KG1 (cell line): ENCODE measurements around the gene DLX5.

Experiments used
- DNase-seq: peaks from one replicate; lab custom pipeline; 2025; lab: John Stamatoyannopoulos, UW

The DLX5 gene

GRCh38 chr7:97018126-97018601, 6.5 kb downstream of the DLX5 start:
- DNase-seq = no peak

GRCh38 chr7:97017192-97018125, 7.2 kb downstream of the DLX5 start:
- no peak for DNase-seq

- DNase-seq = no peak
Measured at GRCh38 chr7:97016381-97017191, 8.0 kb downstream of the DLX5 start.

- no peak for DNase-seq
Measured at GRCh38 chr7:97015756-97016380, 8.8 kb downstream of the DLX5 start.

DNA sequence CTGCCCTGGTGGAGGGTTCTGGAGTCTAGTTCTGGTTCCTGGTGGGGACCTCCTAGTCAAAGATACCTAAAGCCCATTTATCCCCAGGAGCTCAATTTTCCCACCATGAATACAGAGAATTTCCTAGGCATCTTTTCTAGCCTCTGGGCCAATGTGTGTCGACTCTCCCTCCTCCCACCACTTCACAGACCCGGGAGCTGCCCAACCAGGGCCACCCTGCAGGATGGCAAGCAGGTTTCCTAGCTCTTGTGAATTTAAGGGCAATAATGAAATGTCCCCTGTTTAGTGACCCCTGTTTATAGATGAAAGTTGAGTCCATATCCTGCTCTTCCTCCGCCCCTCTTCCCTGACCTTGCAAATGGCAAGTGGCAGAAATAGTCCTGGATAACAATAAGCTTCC, 9.4 kb downstream of the DLX5 start:
- DNase-seq = no peak

DNA sequence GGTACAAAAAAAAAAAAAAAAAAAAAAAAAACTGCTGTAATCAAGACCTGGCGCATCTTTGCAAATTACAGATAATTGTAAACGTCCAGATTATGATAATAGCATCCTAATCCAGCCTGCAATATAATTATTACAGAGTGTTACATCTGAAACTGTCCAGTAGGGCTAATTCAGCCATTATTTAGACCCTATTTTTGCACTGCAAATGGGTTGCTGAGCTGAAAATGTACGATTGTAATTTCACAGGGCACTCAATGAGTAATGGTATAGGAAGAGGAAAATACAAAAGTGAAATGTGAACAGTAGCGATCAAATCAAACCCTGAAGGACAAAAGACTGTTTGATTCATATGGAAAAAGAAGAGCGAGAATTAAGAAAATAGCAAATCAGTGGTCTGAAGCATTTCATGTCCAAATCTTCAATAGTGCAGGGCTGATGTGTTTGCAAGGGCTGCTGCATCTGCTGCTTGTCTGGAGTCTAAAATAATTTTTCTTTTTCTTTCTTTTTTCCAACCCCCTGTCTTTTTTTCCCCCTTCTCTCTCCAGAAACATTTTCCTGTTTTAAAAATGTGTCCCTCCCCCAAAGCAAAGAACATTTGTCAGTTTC, 10.4 kb downstream of the DLX5 start:
- no peak for DNase-seq

DNA sequence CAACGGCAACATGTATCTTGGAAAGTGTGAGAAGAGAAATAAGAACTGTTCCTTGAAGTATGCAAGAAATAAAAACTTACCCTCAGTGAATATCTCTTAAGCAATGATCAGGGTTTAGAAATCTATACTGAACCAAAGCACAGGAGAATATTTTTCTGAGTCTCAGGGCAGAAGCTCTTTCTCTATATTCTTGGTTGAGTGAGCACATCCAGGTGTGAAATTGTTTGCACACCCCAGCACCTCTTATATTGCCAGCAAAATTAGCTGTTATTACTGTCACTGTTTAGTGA, 10.8 kb downstream of the DLX5 start:
- DNase-seq = no peak

- no peak for DNase-seq
Measured at GRCh38 chr7:97013134-97013844, 11.3 kb downstream of the DLX5 start.

- DNase-seq = no peak
Measured at GRCh38 chr7:97012365-97013133, 12.1 kb downstream of the DLX5 start.

DNA sequence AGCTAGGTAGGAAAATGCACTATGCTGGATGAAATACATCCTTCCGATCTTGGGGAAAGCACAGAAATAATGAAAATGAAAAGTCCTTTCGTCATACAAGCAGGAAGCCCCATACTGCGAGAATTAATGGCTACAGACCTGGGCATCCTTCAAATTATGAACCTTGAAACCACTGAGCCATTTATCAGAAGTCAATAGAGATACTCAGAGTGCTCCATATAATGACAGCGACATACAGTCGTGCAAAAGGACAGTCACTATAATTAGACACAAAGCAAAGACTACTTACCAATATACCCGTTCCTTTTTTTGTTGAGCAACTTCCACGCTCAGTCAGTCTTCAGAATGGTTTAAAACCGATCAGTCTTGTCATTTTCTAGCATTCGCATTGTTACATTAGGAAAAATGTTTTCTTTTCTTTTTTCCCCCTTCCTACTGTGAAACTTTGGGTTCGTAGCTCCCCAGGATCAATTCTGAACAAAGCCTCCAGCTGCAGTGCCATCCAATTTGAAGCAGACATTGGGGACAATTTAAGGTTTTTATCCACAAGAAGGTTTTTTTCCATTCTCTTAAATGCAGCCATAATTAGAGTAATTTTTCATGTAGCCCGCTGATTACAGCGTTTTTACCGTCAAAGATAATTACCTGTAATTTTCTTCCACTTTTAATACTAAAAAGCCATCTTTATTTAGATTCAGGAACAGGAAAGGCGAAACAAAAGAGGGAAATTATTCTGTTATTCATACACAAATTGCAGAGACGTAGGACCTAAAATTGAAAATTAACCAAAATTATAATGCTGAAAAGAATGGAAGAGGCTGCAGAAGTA, 12.9 kb downstream of the DLX5 start:
- DNase-seq = no peak

DNA sequence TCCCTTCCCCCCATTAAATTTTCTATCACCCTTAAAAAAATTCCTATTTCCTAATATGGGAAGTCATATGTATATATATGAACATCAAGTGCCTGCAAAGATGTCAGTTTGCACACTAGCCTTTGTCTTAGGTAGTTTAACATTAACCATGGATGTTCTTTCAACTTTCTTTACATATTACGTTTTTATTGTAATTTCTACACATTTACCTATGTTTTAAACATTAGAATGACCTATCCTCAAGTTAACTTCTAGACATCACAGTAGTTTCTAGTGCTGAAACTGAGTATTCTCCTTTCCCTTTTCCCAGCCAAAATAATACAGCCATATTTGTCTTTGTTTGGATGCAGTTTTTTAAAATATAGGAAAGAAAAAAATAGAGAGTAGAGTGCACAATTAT, 13.5 kb downstream of the DLX5 start:
- DNase-seq = no peak

GRCh38 chr7:97009753-97010732, 14.6 kb downstream of the DLX5 start:
- DNase-seq = no peak

- DNase-seq = no peak
Measured at GRCh38 chr7:97008275-97008917, 16.2 kb downstream of the DLX5 start.

DNA sequence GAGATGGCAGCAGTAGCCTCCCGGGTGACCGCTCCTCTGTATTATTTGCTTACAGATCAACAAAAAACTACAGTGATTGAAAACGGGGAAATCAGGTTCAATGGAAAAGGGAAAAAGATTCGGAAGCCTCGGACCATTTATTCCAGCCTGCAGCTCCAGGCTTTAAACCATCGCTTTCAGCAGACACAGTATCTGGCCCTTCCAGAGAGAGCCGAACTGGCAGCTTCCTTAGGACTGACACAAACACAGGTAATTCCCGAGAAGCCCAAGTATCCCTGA, 17.1 kb downstream of the DLX5 start:
- DNase-seq = no peak

- DNase-seq = no peak
Measured at GRCh38 chr7:97006816-97007582, 17.6 kb downstream of the DLX5 start.

DNA sequence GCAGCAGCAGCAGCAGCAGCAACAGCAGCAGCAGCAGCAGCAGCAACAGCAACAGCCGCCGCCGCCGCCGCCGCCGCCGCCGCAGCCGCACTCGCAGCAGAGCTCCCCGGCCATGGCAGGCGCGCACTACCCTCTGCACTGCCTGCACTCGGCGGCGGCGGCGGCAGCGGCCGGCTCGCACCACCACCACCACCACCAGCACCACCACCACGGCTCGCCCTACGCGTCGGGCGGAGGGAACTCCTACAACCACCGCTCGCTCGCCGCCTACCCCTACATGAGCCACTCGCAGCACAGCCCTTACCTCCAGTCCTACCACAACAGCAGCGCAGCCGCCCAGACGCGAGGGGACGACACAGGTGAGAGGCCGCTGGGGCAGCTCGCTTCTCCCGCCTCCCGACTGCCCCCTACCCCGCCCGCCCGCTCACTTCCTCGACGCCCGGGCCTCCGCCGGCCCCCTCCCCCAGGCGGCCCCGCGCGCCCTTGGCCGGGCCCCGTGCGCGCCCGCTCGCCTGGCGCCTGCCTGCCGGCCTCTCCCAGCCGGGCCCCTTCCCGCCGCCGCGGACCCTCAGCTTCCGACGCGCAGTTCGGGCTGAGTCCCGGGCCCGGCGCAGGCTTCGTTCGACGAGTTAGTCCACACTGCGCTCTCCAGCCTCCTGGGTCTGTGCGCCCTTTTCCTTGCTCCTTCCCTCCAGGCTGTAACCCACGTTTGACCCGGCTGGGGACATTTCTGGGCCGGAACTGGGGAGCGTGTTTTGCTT, 18.4 kb downstream of the DLX5 start:
- DNase-seq = no peak
